ENCODE measurements around the gene SMPD1. TPM values are rescaled to one million over a fixed set of nuclear protein-coding genes. Genes with fewer than 3 reads are reported as not detected.

Gene SMPD1
- total and polyA plus RNA-seq, 2 donors (not counting 1 experiment from before 2014, with no cell fraction given), result 52.2 to 74.9 TPM

- DNase-seq (ENCODE audit: low read depth in 2 of 2), result no peak
- Histone ChIP-seq H3K27me3 (ENCODE audit: control insufficient read depth, insufficient read depth, low read length) (no peaks in the 10 kb centered on the region), H3K9me3 (ENCODE audit: control insufficient read depth, insufficient read depth, low read depth, low read length) (no peaks in the 10 kb centered on the region), H3K4me1 (ENCODE audit: control insufficient read depth, extremely low read depth, insufficient read depth, low read length) (peaks cover 5% of the 10 kb centered on the region), H3K4me2 (ENCODE audit: extremely low read depth, insufficient read depth, low read length) (no peak overlapping the region), H3K79me2 (ENCODE audit: control insufficient read depth, insufficient read depth, low read length) (no peaks in the 10 kb centered on the region), H3K27ac (ENCODE audit: insufficient read depth, low read length) (no peak overlapping the region), H2AFZ (ENCODE audit: low read length) (no peak overlapping the region), H3K9ac (ENCODE audit: insufficient read depth, low read length) (no peak overlapping the region), H4K20me1 (ENCODE audit: control insufficient read depth, extremely low read depth, insufficient read depth, low read length) (no peaks in the 10 kb centered on the region), H3K36me3 (ENCODE audit: control insufficient read depth, insufficient read depth, low read length) (no peaks in the 10 kb centered on the region), H3K4me3 (replicated peaks in 1 of 4; ENCODE audit: control extremely low read depth in 1 of 4, insufficient read depth in 1 of 4, low read depth in 3 of 4, low read length in 4 of 4) (no peak overlapping the region)
- no peak for TF ChIP-seq EZH2 (IDR thresholded peaks at IDR 0.05; ENCODE audit: low read length, missing control alignments)
- TF ChIP-seq CTCF (conservative IDR thresholded peaks at IDR 0.05 in 1 of 2, IDR thresholded peaks at IDR 0.05 in 1 of 2; ENCODE audit: low read depth in 1 of 2, low read length in 2 of 2), result no peak
Measured at GRCh38 chr11:6420677-6421076, 30.4 kb downstream of the SMPD1 start.

GRCh38 chr11:6427516-6427915 is 37.2 kb downstream of the SMPD1 start:
- Histone ChIP-seq H2AFZ (ENCODE audit: low read length) (no peak overlapping the region), H4K20me1 (ENCODE audit: control insufficient read depth, extremely low read depth, insufficient read depth, low read length) (no peaks in the 10 kb centered on the region), H3K9ac (ENCODE audit: insufficient read depth, low read length) (no peak overlapping the region), H3K27me3 (ENCODE audit: control insufficient read depth, insufficient read depth, low read length) (no peaks in the 10 kb centered on the region), H3K4me2 (ENCODE audit: extremely low read depth, insufficient read depth, low read length) (no peak overlapping the region), H3K36me3 (ENCODE audit: control insufficient read depth, insufficient read depth, low read length) (no peaks in the 10 kb centered on the region), H3K4me1 (ENCODE audit: control insufficient read depth, extremely low read depth, insufficient read depth, low read length) (no peaks in the 10 kb centered on the region), H3K79me2 (ENCODE audit: control insufficient read depth, insufficient read depth, low read length) (no peaks in the 10 kb centered on the region), H3K27ac (ENCODE audit: insufficient read depth, low read length) (no peak overlapping the region), H3K9me3 (ENCODE audit: control insufficient read depth, insufficient read depth, low read depth, low read length) (no peaks in the 10 kb centered on the region), H3K4me3 (replicated peaks in 1 of 4; ENCODE audit: control extremely low read depth in 1 of 4, insufficient read depth in 1 of 4, low read depth in 3 of 4, low read length in 4 of 4) (no peak overlapping the region)
- no peak for TF ChIP-seq EZH2 (IDR thresholded peaks at IDR 0.05; ENCODE audit: low read length, missing control alignments)
- no peak for DNase-seq (ENCODE audit: low read depth in 2 of 2)

- Histone ChIP-seq H3K79me2 (ENCODE audit: control insufficient read depth, insufficient read depth, low read length) (no peaks in the 10 kb centered on the region), H3K4me1 (ENCODE audit: control insufficient read depth, extremely low read depth, insufficient read depth, low read length) (no peaks in the 10 kb centered on the region), H2AFZ (ENCODE audit: low read length) (no peak overlapping the region), H4K20me1 (ENCODE audit: control insufficient read depth, extremely low read depth, insufficient read depth, low read length) (no peaks in the 10 kb centered on the region), H3K36me3 (ENCODE audit: control insufficient read depth, insufficient read depth, low read length) (no peaks in the 10 kb centered on the region), H3K9me3 (ENCODE audit: control insufficient read depth, insufficient read depth, low read depth, low read length) (no peaks in the 10 kb centered on the region), H3K4me3 (replicated peaks in 1 of 4; ENCODE audit: control extremely low read depth in 1 of 4, insufficient read depth in 1 of 4, low read depth in 3 of 4, low read length in 4 of 4) (no peak overlapping the region), H3K9ac (ENCODE audit: insufficient read depth, low read length) (no peak overlapping the region), H3K4me2 (ENCODE audit: extremely low read depth, insufficient read depth, low read length) (no peak overlapping the region), H3K27me3 (ENCODE audit: control insufficient read depth, insufficient read depth, low read length) (no peaks in the 10 kb centered on the region), H3K27ac (ENCODE audit: insufficient read depth, low read length) (no peak overlapping the region)
- DNase-seq (ENCODE audit: low read depth in 2 of 2), result peak in 1 of 2 donors; percentile 79
- TF ChIP-seq EZH2 (IDR thresholded peaks at IDR 0.05; ENCODE audit: low read length, missing control alignments) (no peak), CTCF (conservative IDR thresholded peaks at IDR 0.05 in 1 of 2, IDR thresholded peaks at IDR 0.05 in 1 of 2; ENCODE audit: low read depth in 1 of 2, low read length in 2 of 2) (no peak)
Measured at GRCh38 chr11:6431861-6432260, 41.6 kb downstream of the SMPD1 start.
